WTC11 (cell line): ENCODE data around the gene NELL2.

Experiments
- TF ChIP-seq, protein P1 (sequence below): sonication (generic); formaldehyde crosslinking; IDR thresholded peaks from 2 replicates; pipeline ENCODE4 v1.8.1; 2023; ENCODE audit warnings: mild to moderate bottlenecking, missing genetic modification reagents, moderate library complexity
- TF ChIP-seq, protein P2 (sequence below): sonication (generic); formaldehyde crosslinking; IDR thresholded peaks from 2 replicates; pipeline ENCODE4 v1.8.0; 2022; ENCODE audit warnings: mild to moderate bottlenecking, missing genetic modification reagents
- TF ChIP-seq, protein P3 (sequence below): fragments of 200-600 bp; IDR thresholded peaks from 2 replicates; pipeline ENCODE4 v1.8.0; 2022; ENCODE audit warnings: antibody characterized with exemption

DNA sequence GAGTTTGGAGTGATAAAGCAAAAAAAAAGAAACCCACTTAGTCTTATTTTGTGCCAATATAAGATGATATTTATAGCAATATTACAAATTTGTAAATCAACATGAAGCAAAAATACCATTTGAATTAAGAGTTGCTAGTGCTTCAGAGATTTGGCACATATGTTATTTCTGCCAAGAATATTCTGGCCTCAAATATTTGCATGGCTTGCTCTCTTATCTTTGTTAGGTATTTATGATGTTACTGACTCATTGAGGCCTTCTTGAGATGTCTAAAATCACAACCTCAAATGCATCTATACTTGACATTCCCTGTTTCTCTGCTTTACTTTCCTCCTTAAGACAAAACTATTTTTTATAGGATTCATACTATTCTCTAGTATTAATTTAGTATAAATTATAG is 301.5 kb downstream of the NELL2 start:
- TF ChIP-seq, protein P1, sequence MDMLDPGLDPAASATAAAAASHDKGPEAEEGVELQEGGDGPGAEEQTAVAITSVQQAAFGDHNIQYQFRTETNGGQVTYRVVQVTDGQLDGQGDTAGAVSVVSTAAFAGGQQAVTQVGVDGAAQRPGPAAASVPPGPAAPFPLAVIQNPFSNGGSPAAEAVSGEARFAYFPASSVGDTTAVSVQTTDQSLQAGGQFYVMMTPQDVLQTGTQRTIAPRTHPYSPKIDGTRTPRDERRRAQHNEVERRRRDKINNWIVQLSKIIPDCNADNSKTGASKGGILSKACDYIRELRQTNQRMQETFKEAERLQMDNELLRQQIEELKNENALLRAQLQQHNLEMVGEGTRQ (CRISPR knock-in tag) = no peak
- TF ChIP-seq, protein P2, sequence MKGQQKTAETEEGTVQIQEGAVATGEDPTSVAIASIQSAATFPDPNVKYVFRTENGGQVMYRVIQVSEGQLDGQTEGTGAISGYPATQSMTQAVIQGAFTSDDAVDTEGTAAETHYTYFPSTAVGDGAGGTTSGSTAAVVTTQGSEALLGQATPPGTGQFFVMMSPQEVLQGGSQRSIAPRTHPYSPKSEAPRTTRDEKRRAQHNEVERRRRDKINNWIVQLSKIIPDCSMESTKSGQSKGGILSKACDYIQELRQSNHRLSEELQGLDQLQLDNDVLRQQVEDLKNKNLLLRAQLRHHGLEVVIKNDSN (CRISPR knock-in tag) = no peak
- TF ChIP-seq, protein P3, sequence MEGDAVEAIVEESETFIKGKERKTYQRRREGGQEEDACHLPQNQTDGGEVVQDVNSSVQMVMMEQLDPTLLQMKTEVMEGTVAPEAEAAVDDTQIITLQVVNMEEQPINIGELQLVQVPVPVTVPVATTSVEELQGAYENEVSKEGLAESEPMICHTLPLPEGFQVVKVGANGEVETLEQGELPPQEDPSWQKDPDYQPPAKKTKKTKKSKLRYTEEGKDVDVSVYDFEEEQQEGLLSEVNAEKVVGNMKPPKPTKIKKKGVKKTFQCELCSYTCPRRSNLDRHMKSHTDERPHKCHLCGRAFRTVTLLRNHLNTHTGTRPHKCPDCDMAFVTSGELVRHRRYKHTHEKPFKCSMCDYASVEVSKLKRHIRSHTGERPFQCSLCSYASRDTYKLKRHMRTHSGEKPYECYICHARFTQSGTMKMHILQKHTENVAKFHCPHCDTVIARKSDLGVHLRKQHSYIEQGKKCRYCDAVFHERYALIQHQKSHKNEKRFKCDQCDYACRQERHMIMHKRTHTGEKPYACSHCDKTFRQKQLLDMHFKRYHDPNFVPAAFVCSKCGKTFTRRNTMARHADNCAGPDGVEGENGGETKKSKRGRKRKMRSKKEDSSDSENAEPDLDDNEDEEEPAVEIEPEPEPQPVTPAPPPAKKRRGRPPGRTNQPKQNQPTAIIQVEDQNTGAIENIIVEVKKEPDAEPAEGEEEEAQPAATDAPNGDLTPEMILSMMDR = no peak
